ENCODE measurements around the gene PTCHD4.

DNA sequence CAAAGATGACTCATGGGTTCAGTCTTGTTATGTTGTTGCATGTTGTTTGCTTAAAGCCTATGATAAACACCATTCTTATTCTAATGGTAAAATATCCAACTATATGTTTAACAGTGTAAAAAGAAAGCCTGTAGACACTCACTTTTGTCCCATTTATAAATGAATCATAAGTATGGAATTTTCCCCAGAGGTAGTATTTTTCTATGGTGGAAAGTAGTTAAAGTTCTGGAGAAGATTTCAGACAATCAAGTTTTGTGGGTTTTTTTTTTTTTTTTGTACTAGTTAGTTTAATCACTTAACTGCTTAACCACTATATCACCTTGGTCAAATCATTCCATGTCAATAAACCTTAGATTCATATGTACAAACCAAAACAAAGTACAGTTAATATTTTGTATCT, 35.8 kb downstream of the PTCHD4 start:
- TF ChIP-seq POLR2AphosphoS5 (IDR thresholded peaks at IDR 0.05; ENCODE audit: low read depth, low read length) (no peak), POLR2A (IDR thresholded peaks at IDR 0.05; ENCODE audit: low read depth, low read length) (no peak), TAF1 (IDR thresholded peaks at IDR 0.05; ENCODE audit: borderline replicate concordance, low read depth, low read length) (no peak)

Data from GM12892 (cell line).